ENCODE data around the gene CNTN1.

The CNTN1 gene

GRCh38 chr12:40784102-40784501 is 91.9 kb downstream of the CNTN1 start:
- Mint-ChIP-seq H3K9me3 (peaks cover 5% of the 10 kb centered on the region), H3K4me1 (no peaks in the 10 kb centered on the region), H3K27me3 (no peaks in the 10 kb centered on the region), H3K36me3 (no peaks in the 10 kb centered on the region), H3K27ac (no peak overlapping the region), H3K4me3 (no peak overlapping the region)
- ATAC-seq: no peak

GRCh38 chr12:40788276-40788675 is 96.0 kb downstream of the CNTN1 start:
- H3K36me3 Mint-ChIP-seq: no peaks in the 10 kb centered on the region
- no peak overlapping the region for H3K4me3 Mint-ChIP-seq
- H3K27ac Mint-ChIP-seq: no peak overlapping the region
- H3K4me1 Mint-ChIP-seq: no peaks in the 10 kb centered on the region
- ATAC-seq: no peak
- no peaks in the 10 kb centered on the region for H3K27me3 Mint-ChIP-seq
- H3K9me3 Mint-ChIP-seq: peaks cover 5% of the 10 kb centered on the region

- H3K27me3 Mint-ChIP-seq: no peaks in the 10 kb centered on the region
- H3K4me1 Mint-ChIP-seq: no peaks in the 10 kb centered on the region
- no peak overlapping the region for H3K4me3 Mint-ChIP-seq
- no peak overlapping the region for H3K27ac Mint-ChIP-seq
- no peak for ATAC-seq
- no peaks in the 10 kb centered on the region for H3K36me3 Mint-ChIP-seq
- H3K9me3 Mint-ChIP-seq: no peaks in the 10 kb centered on the region
These were observed 100.7 kb downstream of the CNTN1 start for GRCh38 chr12:40792792-40793386.

- H3K4me3 Mint-ChIP-seq: no peak overlapping the region
- no peaks in the 10 kb centered on the region for H3K4me1 Mint-ChIP-seq
- H3K36me3 Mint-ChIP-seq: no peaks in the 10 kb centered on the region
- no peak overlapping the region for H3K27ac Mint-ChIP-seq
- H3K27me3 Mint-ChIP-seq: no peaks in the 10 kb centered on the region
- no peak for ATAC-seq
- H3K9me3 Mint-ChIP-seq: no peaks in the 10 kb centered on the region
These were observed 101.2 kb downstream of the CNTN1 start for GRCh38 chr12:40793471-40793870.

- no peaks in the 10 kb centered on the region for H3K36me3 Mint-ChIP-seq
- ATAC-seq: no peak
- H3K4me1 Mint-ChIP-seq: no peaks in the 10 kb centered on the region
- no peak overlapping the region for H3K4me3 Mint-ChIP-seq
- no peaks in the 10 kb centered on the region for H3K9me3 Mint-ChIP-seq
- H3K27me3 Mint-ChIP-seq: no peaks in the 10 kb centered on the region
- H3K27ac Mint-ChIP-seq: no peak overlapping the region
These were observed 101.8 kb downstream of the CNTN1 start for GRCh38 chr12:40794087-40794486.

- Mint-ChIP-seq H3K4me3 (no peak overlapping the region), H3K36me3 (no peaks in the 10 kb centered on the region), H3K4me1 (no peaks in the 10 kb centered on the region), H3K27me3 (no peaks in the 10 kb centered on the region), H3K27ac (no peak overlapping the region), H3K9me3 (no peaks in the 10 kb centered on the region)
- no peak for ATAC-seq
These were observed 108.8 kb downstream of the CNTN1 start for GRCh38 chr12:40801082-40801481.

GRCh38 chr12:40801861-40802260 is 109.6 kb downstream of the CNTN1 start:
- no peaks in the 10 kb centered on the region for H3K4me1 Mint-ChIP-seq
- ATAC-seq: no peak
- H3K27ac Mint-ChIP-seq: no peak overlapping the region
- no peaks in the 10 kb centered on the region for H3K36me3 Mint-ChIP-seq
- H3K4me3 Mint-ChIP-seq: no peak overlapping the region
- H3K27me3 Mint-ChIP-seq: no peaks in the 10 kb centered on the region
- no peaks in the 10 kb centered on the region for H3K9me3 Mint-ChIP-seq

GRCh38 chr12:40802656-40803055 is 110.4 kb downstream of the CNTN1 start:
- H3K27ac Mint-ChIP-seq: no peak overlapping the region
- H3K36me3 Mint-ChIP-seq: no peaks in the 10 kb centered on the region
- ATAC-seq: no peak
- H3K4me3 Mint-ChIP-seq: no peak overlapping the region
- no peaks in the 10 kb centered on the region for H3K4me1 Mint-ChIP-seq
- H3K9me3 Mint-ChIP-seq: no peaks in the 10 kb centered on the region
- no peaks in the 10 kb centered on the region for H3K27me3 Mint-ChIP-seq

GRCh38 chr12:40819436-40820108 is 127.3 kb downstream of the CNTN1 start:
- ATAC-seq: no peak
- Mint-ChIP-seq H3K9me3 (peaks cover 8% of the 10 kb centered on the region), H3K27ac (no peak overlapping the region), H3K27me3 (no peaks in the 10 kb centered on the region), H3K36me3 (no peaks in the 10 kb centered on the region), H3K4me3 (no peak overlapping the region), H3K4me1 (no peaks in the 10 kb centered on the region)

GRCh38 chr12:40820794-40821484 is 128.7 kb downstream of the CNTN1 start:
- Mint-ChIP-seq H3K4me1 (no peaks in the 10 kb centered on the region), H3K27me3 (no peaks in the 10 kb centered on the region), H3K36me3 (no peaks in the 10 kb centered on the region), H3K9me3 (peaks cover 8% of the 10 kb centered on the region), H3K4me3 (no peak overlapping the region), H3K27ac (no peak overlapping the region)
- no peak for ATAC-seq

GRCh38 chr12:40825156-40825555 is 132.9 kb downstream of the CNTN1 start:
- no peaks in the 10 kb centered on the region for H3K4me1 Mint-ChIP-seq
- H3K9me3 Mint-ChIP-seq: no peaks in the 10 kb centered on the region
- no peak overlapping the region for H3K4me3 Mint-ChIP-seq
- H3K27me3 Mint-ChIP-seq: no peaks in the 10 kb centered on the region
- H3K36me3 Mint-ChIP-seq: no peaks in the 10 kb centered on the region
- H3K27ac Mint-ChIP-seq: no peak overlapping the region
- ATAC-seq: no peak

GRCh38 chr12:40827683-40828592 is 135.7 kb downstream of the CNTN1 start:
- no peak overlapping the region for H3K4me3 Mint-ChIP-seq
- ATAC-seq: no peak
- H3K9me3 Mint-ChIP-seq: no peaks in the 10 kb centered on the region
- no peaks in the 10 kb centered on the region for H3K36me3 Mint-ChIP-seq
- H3K27ac Mint-ChIP-seq: no peak overlapping the region
- no peaks in the 10 kb centered on the region for H3K4me1 Mint-ChIP-seq
- H3K27me3 Mint-ChIP-seq: no peaks in the 10 kb centered on the region

GRCh38 chr12:40828593-40828990 is 136.4 kb downstream of the CNTN1 start:
- Mint-ChIP-seq H3K4me3 (no peak overlapping the region), H3K27ac (no peak overlapping the region), H3K4me1 (no peaks in the 10 kb centered on the region), H3K9me3 (no peaks in the 10 kb centered on the region), H3K36me3 (no peaks in the 10 kb centered on the region), H3K27me3 (no peaks in the 10 kb centered on the region)
- ATAC-seq: no peak

- Mint-ChIP-seq H3K36me3 (no peaks in the 10 kb centered on the region), H3K27me3 (no peaks in the 10 kb centered on the region), H3K4me3 (no peak overlapping the region), H3K27ac (no peak overlapping the region), H3K4me1 (no peaks in the 10 kb centered on the region), H3K9me3 (no peaks in the 10 kb centered on the region)
- ATAC-seq: no peak
These were observed 137.5 kb downstream of the CNTN1 start for GRCh38 chr12:40829738-40830144.

GRCh38 chr12:40831916-40832315 is 139.7 kb downstream of the CNTN1 start:
- H3K36me3 Mint-ChIP-seq: no peaks in the 10 kb centered on the region
- H3K4me3 Mint-ChIP-seq: no peak overlapping the region
- no peak overlapping the region for H3K27ac Mint-ChIP-seq
- no peaks in the 10 kb centered on the region for H3K27me3 Mint-ChIP-seq
- H3K4me1 Mint-ChIP-seq: no peaks in the 10 kb centered on the region
- ATAC-seq: no peak
- no peaks in the 10 kb centered on the region for H3K9me3 Mint-ChIP-seq

Measured in stimulated activated memory B cell treated with anti-CD40 and anti-IgM and Interleukin-4, amounts not matched to agents 10 μg/mL and 1 μg/mL and 100 μg/mL, for 72 hours (primary cell).